SK-N-SH treated with all-trans-retinoic acid at 6 μM for 48 hours (cell line): ENCODE results near the gene PDLIM7.

Experiments used
- ATAC-seq: fragments of 200-7000 bp; cut with Tn5 transposase; 3 replicates; pipeline ENCODE4 v1.9.1; 2020; ENCODE audit warnings: mild to moderate bottlenecking, moderate library complexity
- ARNTL ChIP-seq: fragments of 450-650 bp; formaldehyde crosslinking; IDR thresholded peaks from 2 replicates; pipeline ENCODE4 v1.5.0; 2020; ENCODE audit warnings: low read depth, mild to moderate bottlenecking, moderate library complexity, borderline replicate concordance
- BACH2 ChIP-seq: fragments of 250-450 bp; sonication (Bioruptor Pico); IDR thresholded peaks from 2 replicates; pipeline ENCODE4 v1.9.0; 2021; ENCODE audit warnings: mild to moderate bottlenecking, borderline replicate concordance
- CSDC2 ChIP-seq: fragments of 250-450 bp; sonication (Bioruptor Pico); IDR thresholded peaks from 2 replicates; pipeline ENCODE4 v1.5.0; 2020; ENCODE audit warnings: mild to moderate bottlenecking, moderate library complexity
- ESRRG ChIP-seq: fragments of 250-450 bp; sonication (Bioruptor Pico); IDR thresholded peaks from 2 replicates; pipeline ENCODE4 v1.6.1; 2021; ENCODE audit warnings: mild to moderate bottlenecking
- GLIS3 ChIP-seq: fragments of 250-450 bp; sonication (Bioruptor Pico); IDR thresholded peaks from 2 replicates; pipeline ENCODE4 v1.5.0; 2020; ENCODE audit warnings: mild to moderate bottlenecking, moderate library complexity
- ISL1 ChIP-seq: fragments of 250-450 bp; sonication (Bioruptor Pico); IDR thresholded peaks from 2 replicates; pipeline ENCODE4 v2.1.2; 2022; ENCODE audit warnings: mild to moderate bottlenecking, moderate library complexity
- OSR1 ChIP-seq: fragments of 250-450 bp; sonication (Bioruptor Pico); IDR thresholded peaks from 2 replicates; pipeline ENCODE4 v1.8.0; 2022; ENCODE audit warnings: moderate library complexity, mild to moderate bottlenecking, inconsistent platforms
- PPARA ChIP-seq: fragments of 250-450 bp; sonication (Bioruptor Pico); IDR thresholded peaks from 2 replicates; pipeline ENCODE4 v1.5.0; 2020; ENCODE audit warnings: mild to moderate bottlenecking, borderline replicate concordance
- RARB ChIP-seq: fragments of 250-450 bp; sonication (Bioruptor Pico); IDR thresholded peaks from 2 replicates; pipeline ENCODE4 v1.8.0; 2021; ENCODE audit warnings: mild to moderate bottlenecking, moderate library complexity
- SNAI2 ChIP-seq: fragments of 250-450 bp; sonication (Bioruptor Pico); IDR thresholded peaks from 2 replicates; pipeline ENCODE4 v1.5.0; 2020; ENCODE audit warnings: mild to moderate bottlenecking, moderate library complexity
- TCF4 ChIP-seq: fragments of 250-450 bp; sonication (Bioruptor Pico); IDR thresholded peaks from 2 replicates; pipeline ENCODE4 v1.8.0; 2021; ENCODE audit warnings: mild to moderate bottlenecking, moderate library complexity, borderline replicate concordance
- TOX ChIP-seq: fragments of 250-450 bp; sonication (Bioruptor Pico); IDR thresholded peaks from 2 replicates; pipeline ENCODE4 v1.8.0; 2021; ENCODE audit warnings: mild to moderate bottlenecking, moderate library complexity, borderline replicate concordance
- TSHZ2 ChIP-seq: fragments of 250-450 bp; sonication (Bioruptor Pico); IDR thresholded peaks from 2 replicates; pipeline ENCODE4 v1.5.0; 2020; ENCODE audit warnings: mild to moderate bottlenecking, moderate library complexity
- ZC3H10 ChIP-seq: fragments of 250-450 bp; sonication (Bioruptor Pico); IDR thresholded peaks from 2 replicates; pipeline ENCODE4 v1.5.1; 2021; ENCODE audit warnings: mild to moderate bottlenecking, moderate library complexity
- ZFP3 ChIP-seq: fragments of 250-450 bp; sonication (Bioruptor Pico); IDR thresholded peaks from 2 replicates; pipeline ENCODE4 v1.5.0; 2020; ENCODE audit warnings: mild to moderate bottlenecking, moderate library complexity
- ZFP30 ChIP-seq: fragments of 450-650 bp; formaldehyde crosslinking; IDR thresholded peaks from 2 replicates; pipeline ENCODE4 v1.5.0; 2022; ENCODE audit warnings: mild to moderate bottlenecking, moderate library complexity
- ZNF565 ChIP-seq: fragments of 450-650 bp; formaldehyde crosslinking; conservative IDR thresholded peaks from 2 replicates; pipeline ENCODE4 v1.5.0; 2020; ENCODE audit warnings: low read depth, mild to moderate bottlenecking, moderate library complexity
- ZNF70 ChIP-seq: fragments of 450-650 bp; formaldehyde crosslinking; IDR thresholded peaks from 2 replicates; pipeline ENCODE4 v1.5.0; 2020; ENCODE audit warnings: mild to moderate bottlenecking, moderate library complexity
- ZNF8 ChIP-seq: fragments of 450-650 bp; formaldehyde crosslinking; IDR thresholded peaks from 2 replicates; pipeline ENCODE4 v1.5.0; 2020; ENCODE audit warnings: mild to moderate bottlenecking, moderate library complexity
- TF ChIP-seq, protein P1 (sequence below): fragments of 250-450 bp; sonication (Bioruptor Pico); IDR thresholded peaks from 2 replicates; pipeline ENCODE4 v1.8.0; 2020; ENCODE audit warnings: mild to moderate bottlenecking, moderate library complexity, borderline replicate concordance
- TF ChIP-seq, protein P2 (sequence below): fragments of 250-450 bp; sonication (Bioruptor Pico); IDR thresholded peaks from 2 replicates; pipeline ENCODE4 v1.5.1; 2020; ENCODE audit warnings: low read depth, mild to moderate bottlenecking, moderate library complexity
- TF ChIP-seq, protein P3 (sequence below): fragments of 250-450 bp; sonication (Bioruptor Pico); IDR thresholded peaks from 2 replicates; pipeline ENCODE4 v1.5.1; 2021; ENCODE audit warnings: mild to moderate bottlenecking, moderate library complexity
- TF ChIP-seq, protein P4 (sequence below): fragments of 250-450 bp; sonication (Bioruptor Pico); IDR thresholded peaks from 2 replicates; pipeline ENCODE4 v1.8.0; 2021; ENCODE audit warnings: low read depth, mild to moderate bottlenecking, moderate library complexity, borderline replicate concordance

PDLIM7 gene

DNA sequence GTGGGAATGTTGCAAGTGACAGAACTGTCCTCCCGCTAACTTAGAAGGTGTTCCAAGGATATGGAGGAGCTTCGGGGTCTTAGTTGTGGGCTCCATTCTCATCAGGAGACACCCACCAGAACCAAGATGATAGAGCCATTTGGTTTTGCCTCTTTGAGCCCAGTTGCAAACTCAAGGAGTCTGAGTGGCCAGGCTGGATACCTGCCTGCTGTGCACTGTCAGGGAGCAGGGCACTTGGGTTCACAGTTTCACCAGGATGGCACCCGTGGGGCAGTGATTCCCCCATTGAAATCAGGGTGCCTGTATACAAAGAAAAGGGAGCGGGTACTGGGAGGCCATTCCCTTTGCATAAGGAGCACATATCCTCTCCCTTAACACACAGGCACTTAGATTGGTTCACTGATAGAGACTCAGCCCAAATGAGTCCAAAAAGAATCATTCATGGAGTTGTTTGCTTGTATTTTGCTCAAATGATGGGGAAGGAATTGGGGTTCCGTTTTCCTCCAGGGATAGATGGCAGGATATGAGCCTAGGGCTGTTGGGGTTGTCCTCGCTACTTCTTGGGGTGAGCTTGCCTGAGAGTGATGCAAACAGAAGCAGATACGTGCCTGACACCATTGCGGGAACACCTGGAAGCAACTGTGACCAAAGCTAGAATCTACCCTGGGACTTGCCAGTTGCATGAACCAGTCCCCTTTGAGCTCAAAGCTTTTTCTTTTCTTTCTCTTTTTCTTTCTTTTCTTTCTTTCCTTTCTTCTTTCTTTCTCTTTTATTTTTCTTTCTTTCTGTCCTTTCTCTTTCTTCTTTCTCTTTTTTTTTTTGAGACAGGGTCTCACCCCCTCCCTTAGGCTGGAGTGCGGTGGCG lies 52.1 kb downstream of the PDLIM7 start:
- no peak for ATAC-seq
- TF ChIP-seq, protein P1, sequence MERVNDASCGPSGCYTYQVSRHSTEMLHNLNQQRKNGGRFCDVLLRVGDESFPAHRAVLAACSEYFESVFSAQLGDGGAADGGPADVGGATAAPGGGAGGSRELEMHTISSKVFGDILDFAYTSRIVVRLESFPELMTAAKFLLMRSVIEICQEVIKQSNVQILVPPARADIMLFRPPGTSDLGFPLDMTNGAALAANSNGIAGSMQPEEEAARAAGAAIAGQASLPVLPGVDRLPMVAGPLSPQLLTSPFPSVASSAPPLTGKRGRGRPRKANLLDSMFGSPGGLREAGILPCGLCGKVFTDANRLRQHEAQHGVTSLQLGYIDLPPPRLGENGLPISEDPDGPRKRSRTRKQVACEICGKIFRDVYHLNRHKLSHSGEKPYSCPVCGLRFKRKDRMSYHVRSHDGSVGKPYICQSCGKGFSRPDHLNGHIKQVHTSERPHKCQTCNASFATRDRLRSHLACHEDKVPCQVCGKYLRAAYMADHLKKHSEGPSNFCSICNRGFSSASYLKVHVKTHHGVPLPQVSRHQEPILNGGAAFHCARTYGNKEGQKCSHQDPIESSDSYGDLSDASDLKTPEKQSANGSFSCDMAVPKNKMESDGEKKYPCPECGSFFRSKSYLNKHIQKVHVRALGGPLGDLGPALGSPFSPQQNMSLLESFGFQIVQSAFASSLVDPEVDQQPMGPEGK (CRISPR knock-in tag): no peak
- TF ChIP-seq ZNF70 (CRISPR knock-in tag) (no peak), TOX (CRISPR knock-in tag) (no peak), ZNF565 (CRISPR knock-in tag) (no peak), ESRRG (CRISPR knock-in tag) (no peak), BACH2 (CRISPR knock-in tag) (no peak), TCF4 (CRISPR knock-in tag) (no peak), ZNF8 (CRISPR knock-in tag) (no peak), ARNTL (CRISPR knock-in tag) (no peak), SNAI2 (no peak)
- TF ChIP-seq, protein P2, sequence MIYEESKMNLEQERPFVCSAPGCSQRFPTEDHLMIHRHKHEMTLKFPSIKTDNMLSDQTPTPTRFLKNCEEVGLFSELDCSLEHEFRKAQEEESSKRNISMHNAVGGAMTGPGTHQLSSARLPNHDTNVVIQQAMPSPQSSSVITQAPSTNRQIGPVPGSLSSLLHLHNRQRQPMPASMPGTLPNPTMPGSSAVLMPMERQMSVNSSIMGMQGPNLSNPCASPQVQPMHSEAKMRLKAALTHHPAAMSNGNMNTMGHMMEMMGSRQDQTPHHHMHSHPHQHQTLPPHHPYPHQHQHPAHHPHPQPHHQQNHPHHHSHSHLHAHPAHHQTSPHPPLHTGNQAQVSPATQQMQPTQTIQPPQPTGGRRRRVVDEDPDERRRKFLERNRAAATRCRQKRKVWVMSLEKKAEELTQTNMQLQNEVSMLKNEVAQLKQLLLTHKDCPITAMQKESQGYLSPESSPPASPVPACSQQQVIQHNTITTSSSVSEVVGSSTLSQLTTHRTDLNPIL (CRISPR knock-in tag): no peak
- TF ChIP-seq, all 23 proteins: peak for 0

DNA sequence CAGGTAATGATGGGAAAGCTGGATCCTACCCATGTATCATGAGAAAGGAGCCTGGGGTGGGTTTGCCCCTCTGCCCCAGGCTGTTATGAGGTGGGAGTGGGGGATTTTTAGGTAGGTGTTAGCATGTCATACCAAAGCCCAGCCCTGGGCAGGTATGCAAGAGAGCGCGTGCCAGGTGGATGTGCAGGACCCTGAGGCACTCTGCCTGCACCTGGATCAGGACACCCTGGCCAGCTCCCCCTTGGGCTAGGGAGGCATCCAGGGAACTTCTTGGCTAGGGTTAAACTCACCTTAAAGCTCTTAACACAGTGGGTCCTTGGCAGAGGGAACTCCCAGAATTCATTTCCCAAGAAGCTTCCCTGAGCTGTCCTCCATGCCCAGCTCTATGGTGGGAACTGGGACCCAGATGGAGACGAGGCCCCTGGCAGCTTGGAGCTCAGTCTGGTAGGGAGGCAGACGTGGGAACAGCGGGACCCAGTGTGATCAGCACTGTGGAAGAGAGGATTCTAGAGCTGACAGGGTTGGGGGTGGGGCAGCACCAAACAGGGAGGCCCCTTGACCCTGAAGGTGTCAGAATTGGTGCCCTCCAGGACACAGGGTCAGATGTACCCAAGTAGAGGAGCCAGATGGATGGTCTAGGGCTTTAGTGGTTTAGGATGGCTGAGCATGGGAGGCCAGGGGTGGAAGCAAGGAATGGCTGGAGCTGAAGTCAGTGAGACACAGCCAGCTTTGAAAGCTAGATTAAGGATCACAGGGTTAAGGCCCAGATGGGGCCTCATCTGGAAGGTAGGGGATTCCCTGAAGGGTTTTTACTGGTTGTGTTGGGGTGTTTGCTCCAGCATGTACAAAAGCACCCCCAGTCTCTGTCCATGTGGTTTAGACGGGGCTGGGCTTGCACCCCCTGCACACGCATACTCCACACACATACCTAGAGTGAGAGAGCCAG lies 53.0 kb downstream of the PDLIM7 start:
- ATAC-seq: no peak
- TF ChIP-seq OSR1 (no peak), TSHZ2 (no peak), ISL1 (no peak), PPARA (no peak), TOX (CRISPR knock-in tag) (no peak), GLIS3 (no peak), CSDC2 (CRISPR knock-in tag) (no peak), ZNF70 (CRISPR knock-in tag) (no peak), ZC3H10 (CRISPR knock-in tag) (no peak), SNAI2 (no peak), ZNF8 (CRISPR knock-in tag) (no peak), BACH2 (CRISPR knock-in tag) (no peak)
- TF ChIP-seq, protein P3, sequence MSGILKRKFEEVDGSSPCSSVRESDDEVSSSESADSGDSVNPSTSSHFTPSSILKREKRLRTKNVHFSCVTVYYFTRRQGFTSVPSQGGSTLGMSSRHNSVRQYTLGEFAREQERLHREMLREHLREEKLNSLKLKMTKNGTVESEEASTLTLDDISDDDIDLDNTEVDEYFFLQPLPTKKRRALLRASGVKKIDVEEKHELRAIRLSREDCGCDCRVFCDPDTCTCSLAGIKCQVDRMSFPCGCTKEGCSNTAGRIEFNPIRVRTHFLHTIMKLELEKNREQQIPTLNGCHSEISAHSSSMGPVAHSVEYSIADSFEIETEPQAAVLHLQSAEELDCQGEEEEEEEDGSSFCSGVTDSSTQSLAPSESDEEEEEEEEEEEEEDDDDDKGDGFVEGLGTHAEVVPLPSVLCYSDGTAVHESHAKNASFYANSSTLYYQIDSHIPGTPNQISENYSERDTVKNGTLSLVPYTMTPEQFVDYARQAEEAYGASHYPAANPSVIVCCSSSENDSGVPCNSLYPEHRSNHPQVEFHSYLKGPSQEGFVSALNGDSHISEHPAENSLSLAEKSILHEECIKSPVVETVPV (CRISPR knock-in tag): no peak

DNA sequence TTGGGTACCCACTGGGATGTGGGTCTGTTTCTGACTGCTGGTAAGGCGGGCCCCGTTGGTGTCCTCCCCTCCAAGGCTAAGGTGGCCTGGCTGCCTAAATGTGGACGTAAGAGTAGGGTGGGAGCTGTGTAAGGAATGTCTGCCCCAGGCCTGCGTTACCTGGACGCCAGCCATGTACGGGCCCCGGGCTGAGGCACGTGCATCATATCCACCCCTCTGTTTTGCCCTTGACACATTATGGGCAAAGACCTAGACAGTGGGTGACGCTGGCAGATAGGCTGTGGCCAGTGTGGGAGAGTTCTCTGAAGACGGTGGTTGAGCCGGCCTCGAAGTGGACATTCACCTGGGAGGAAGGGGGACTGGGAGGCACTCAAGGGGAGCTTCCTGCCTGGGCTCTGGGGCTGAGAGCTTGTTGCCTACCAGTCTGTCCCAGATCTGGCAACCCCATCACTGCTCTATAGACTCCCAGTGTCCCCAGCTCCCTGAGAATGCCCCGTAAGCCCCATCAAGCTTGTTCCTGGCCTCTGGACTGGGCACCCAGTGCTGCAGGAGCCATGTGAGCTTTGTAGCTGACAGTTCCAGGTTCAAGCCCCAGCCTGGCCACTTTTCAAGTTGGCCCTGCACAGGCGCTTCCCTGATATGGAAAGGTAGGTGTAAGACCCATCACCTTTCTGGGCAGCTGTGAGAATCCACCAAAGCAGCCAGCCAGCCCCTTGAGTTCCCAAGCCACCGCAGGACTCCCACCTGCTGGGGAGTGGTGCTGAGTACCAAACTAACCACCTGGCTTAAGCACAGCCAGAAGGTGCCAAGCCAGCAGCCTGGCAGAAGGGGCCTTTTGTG lies 54.0 kb downstream of the PDLIM7 start:
- no peak for ATAC-seq
- TF ChIP-seq ZNF565 (CRISPR knock-in tag): no peak
- no peak for TF ChIP-seq CSDC2 (CRISPR knock-in tag)
- TF ChIP-seq ZFP3 (CRISPR knock-in tag): no peak
- no peak for TF ChIP-seq GLIS3
- TF ChIP-seq TCF4 (CRISPR knock-in tag): no peak
- TF ChIP-seq, protein P2 (CRISPR knock-in tag): no peak
- TF ChIP-seq RARB (CRISPR knock-in tag): no peak
- no peak for TF ChIP-seq ISL1
- TF ChIP-seq SNAI2: no peak
- TF ChIP-seq, protein P4, sequence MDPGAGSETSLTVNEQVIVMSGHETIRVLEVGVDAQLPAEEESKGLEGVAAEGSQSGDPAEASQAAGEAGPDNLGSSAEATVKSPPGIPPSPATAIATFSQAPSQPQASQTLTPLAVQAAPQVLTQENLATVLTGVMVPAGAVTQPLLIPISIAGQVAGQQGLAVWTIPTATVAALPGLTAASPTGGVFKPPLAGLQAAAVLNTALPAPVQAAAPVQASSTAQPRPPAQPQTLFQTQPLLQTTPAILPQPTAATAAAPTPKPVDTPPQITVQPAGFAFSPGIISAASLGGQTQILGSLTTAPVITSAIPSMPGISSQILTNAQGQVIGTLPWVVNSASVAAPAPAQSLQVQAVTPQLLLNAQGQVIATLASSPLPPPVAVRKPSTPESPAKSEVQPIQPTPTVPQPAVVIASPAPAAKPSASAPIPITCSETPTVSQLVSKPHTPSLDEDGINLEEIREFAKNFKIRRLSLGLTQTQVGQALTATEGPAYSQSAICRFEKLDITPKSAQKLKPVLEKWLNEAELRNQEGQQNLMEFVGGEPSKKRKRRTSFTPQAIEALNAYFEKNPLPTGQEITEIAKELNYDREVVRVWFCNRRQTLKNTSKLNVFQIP: no peak
- no peak for TF ChIP-seq OSR1
- TF ChIP-seq ZFP30 (CRISPR knock-in tag): no peak
- no peak for TF ChIP-seq ESRRG (CRISPR knock-in tag)
- TF ChIP-seq ARNTL (CRISPR knock-in tag): no peak
